Measurements from ENCODE around the gene DPYD. TPM values are rescaled to one million over a fixed set of nuclear protein-coding genes. Genes with fewer than 3 reads are reported as not detected.

The DPYD gene
- total and polyA plus RNA-seq, 12 donors: 4.1 to 22.0 (median 7.0) TPM

- Histone ChIP-seq H3K4me1 (peaks cover 0 to 3% (median 0%) of the 10 kb centered on the region in 9 donors), H3K27ac (no peak overlapping the region), H3K4me3 (no peak overlapping the region), H3K9me3 (no peaks in the 10 kb centered on the region), H3K36me3 (peaks cover 0 to 3% (median 0%) of the 10 kb centered on the region in 9 donors), H3K27me3 (no peaks in the 10 kb centered on the region)
- WGBS, 2 donors: 69 to 85% methylated on average over 2 of the region's 2 CpGs
- ATAC-seq: no peak
- intact Hi-C loops (cut with DNase I): loop anchor here in 1 of 10 donors (10.0 kb wide), 1 partner anchor 154 kb away; no protein-coding TSS in a partner anchor
- DNase-seq: no peak
- TF ChIP-seq CTCF (IDR thresholded peaks at IDR 0.05): no peak
These were observed 260.3 kb downstream of the DPYD start for GRCh38 chr1:97660431-97661105.

- Histone ChIP-seq H3K36me3 (peaks cover 0 to 3% (median 0%) of the 10 kb centered on the region in 9 donors), H3K27ac (no peak overlapping the region), H3K4me3 (no peak overlapping the region), H3K4me1 (no peaks in the 10 kb centered on the region), H3K9me3 (no peaks in the 10 kb centered on the region), H3K27me3 (no peaks in the 10 kb centered on the region)
- intact Hi-C loops (cut with DNase I): no loop called here
- ATAC-seq (no peak), DNase-seq (no peak)
- WGBS, 2 donors: 83 to 87% methylated on average over 3 of the region's 3 CpGs
- no peak for TF ChIP-seq CTCF (IDR thresholded peaks at IDR 0.05)
These were observed 265.8 kb downstream of the DPYD start for GRCh38 chr1:97654876-97655585.

- ATAC-seq: no peak
- WGBS, 2 donors: 94 to 95% methylated on average over 3 of the region's 3 CpGs
- Histone ChIP-seq H3K4me3 (no peak overlapping the region), H3K9me3 (peaks cover 0 to 12% (median 8%) of the 10 kb centered on the region in 11 donors), H3K27ac (no peak overlapping the region), H3K27me3 (no peaks in the 10 kb centered on the region), H3K36me3 (peaks cover 0 to under 1% (median 0%) of the 10 kb centered on the region in 9 donors), H3K4me1 (no peaks in the 10 kb centered on the region)
- no peak for TF ChIP-seq CTCF (IDR thresholded peaks at IDR 0.05)
- DNase-seq: no peak
- intact Hi-C loops (cut with DNase I): no loop called here
These were observed 269.6 kb downstream of the DPYD start for GRCh38 chr1:97651250-97651649.

- intact Hi-C loops (cut with DNase I): no loop called here
- H3K27me3 ChIP-seq: no peaks in the 10 kb centered on the region
- WGBS, 2 donors: 83 to 86% methylated on average over 4 of the region's 4 CpGs
These were observed 271.2 kb downstream of the DPYD start for GRCh38 chr1:97649591-97649990.

More at GRCh38 chr1:97649591-97649990, 271.2 kb downstream of the DPYD start:
- Histone ChIP-seq H3K4me3 (no peak overlapping the region), H3K9me3 (peaks cover 0 to 27% (median 15%) of the 10 kb centered on the region in 11 donors), H3K27ac (no peak overlapping the region), H3K36me3 (peaks cover 0 to 14% (median 0%) of the 10 kb centered on the region in 9 donors), H3K4me1 (no peaks in the 10 kb centered on the region)
- no peak for ATAC-seq
- no peak for TF ChIP-seq CTCF (IDR thresholded peaks at IDR 0.05)
- no peak for DNase-seq

All from heart right ventricle (tissue), 16 donors.